SU-DHL-6 (cell line): ENCODE results near the gene KIRREL1.

ENCODE experiments used
- H2AFZ ChIP-seq: fragments of 200-600 bp; sonication (generic); 2 replicates; pipeline ENCODE4 v1.6.1; 2014; ENCODE audit warnings: low read depth, mild to moderate bottlenecking, moderate library complexity, mixed read lengths, antibody characterized with exemption, low read length; ENCODE audit not compliant: severe bottlenecking
- H3F3A ChIP-seq: fragments of 200-600 bp; shearing (Covaris generic); 2 replicates; pipeline ENCODE4 v1.6.0; 2016; ENCODE audit warnings: antibody characterized with exemption, mild to moderate bottlenecking; ENCODE audit not compliant: insufficient read depth
- H3K27ac ChIP-seq: fragments of 200-600 bp; sonication (generic); 2 replicates; pipeline ENCODE4 v1.5.1; 2016; ENCODE audit warnings: low read depth, mild to moderate bottlenecking, low read length, moderate library complexity, mixed read lengths
- H3K27me3 ChIP-seq: fragments of 200-600 bp; sonication (generic), shearing (Covaris generic); 2 replicates; pipeline ENCODE4 v1.6.0; 2014; ENCODE audit warnings: mild to moderate bottlenecking, low read length
- H3K36me3 ChIP-seq: fragments of 200-600 bp; sonication (generic); 2 replicates; pipeline ENCODE4 v1.6.1; 2014; ENCODE audit warnings: mild to moderate bottlenecking, low read length, mixed read lengths
- H3K4me2 ChIP-seq: fragments of 300-600, 200-600 bp; shearing (Covaris generic), sonication (generic); 2 replicates; pipeline ENCODE4 v1.6.0; 2014; ENCODE audit warnings: low read length, low read depth, mild to moderate bottlenecking; ENCODE audit not compliant: poor library complexity, severe bottlenecking
- H3K4me3 ChIP-seq: fragments of 200-600 bp; sonication (generic); 2 replicates; pipeline ENCODE4 v1.5.1; 2014; ENCODE audit warnings: antibody characterized with exemption, low read length, mild to moderate bottlenecking, mixed read lengths; ENCODE audit not compliant: insufficient read depth, poor library complexity, severe bottlenecking
- H3K79me2 ChIP-seq: fragments of 200-600 bp; sonication (generic); 2 replicates; pipeline ENCODE4 v1.6.1; 2014; ENCODE audit warnings: mild to moderate bottlenecking, low read length, moderate library complexity; ENCODE audit not compliant: insufficient read depth
- H3K9ac ChIP-seq: fragments of 200-600 bp; sonication (generic); 2 replicates; pipeline ENCODE4 v1.7.0; 2014; ENCODE audit warnings: mild to moderate bottlenecking, low read length
- H3K9me2 ChIP-seq: fragments of 200-600 bp; sonication (generic); replicated peaks from 2 replicates; pipeline ENCODE4 v1.6.1; 2014; ENCODE audit warnings: low read length; ENCODE audit not compliant: insufficient read depth
- H3K9me3 ChIP-seq: fragments of 200-600 bp; sonication (generic); 2 replicates; pipeline ENCODE4 v1.6.1; 2014; ENCODE audit warnings: low read length, mixed read lengths; ENCODE audit not compliant: insufficient read depth
- H4K20me1 ChIP-seq: fragments of 200-600 bp; sonication (generic); 2 replicates; pipeline ENCODE4 v1.6.1; 2014; ENCODE audit warnings: low read depth, mild to moderate bottlenecking, antibody characterized with exemption, low read length, moderate library complexity, mixed read lengths
- CTCF ChIP-seq: fragments of 200-600 bp; sonication (generic); IDR thresholded peaks from one replicate; pipeline ENCODE4 v1.5.1; 2017; ENCODE audit warnings: antibody characterized with exemption, mild to moderate bottlenecking, low read length, moderate library complexity; ENCODE audit not compliant: insufficient read depth, poor library complexity, severe bottlenecking
- EZH2phosphoT487 ChIP-seq: fragments of 200-600 bp; sonication (generic), shearing (Covaris generic); conservative IDR thresholded peaks from 2 replicates; pipeline ENCODE4 v1.6.1; 2018; ENCODE audit warnings: mild to moderate bottlenecking, antibody characterized with exemption, low read length, moderate library complexity, mixed read lengths

KIRREL1 gene

GRCh38 chr1:158011714-158012113 lies 18.3 kb downstream of the KIRREL1 start:
- Histone ChIP-seq H3K4me2 (no peak overlapping the region), H3K79me2 (no peaks in the 10 kb centered on the region)
- TF ChIP-seq EZH2phosphoT487: no peak
- TF ChIP-seq CTCF: no peak

GRCh38 chr1:158013840-158014730 lies 20.6 kb downstream of the KIRREL1 start:
- Histone ChIP-seq H3K27ac (no peak overlapping the region), H3K36me3 (no peaks in the 10 kb centered on the region), H3K4me3 (no peak overlapping the region), H3K9me3 (no peaks in the 10 kb centered on the region), H3F3A (no peaks in the 10 kb centered on the region), H3K27me3 (no peaks in the 10 kb centered on the region), H4K20me1 (no peaks in the 10 kb centered on the region), H3K4me2 (no peak overlapping the region), H3K9me2 (no peaks in the 10 kb centered on the region), H2AFZ (no peak overlapping the region), H3K79me2 (no peaks in the 10 kb centered on the region), H3K9ac (no peak overlapping the region)
- TF ChIP-seq CTCF (no peak), EZH2phosphoT487 (no peak)

More at GRCh38 chr1:158011714-158012113, 18.3 kb downstream of the KIRREL1 start:
- Histone ChIP-seq H3K27me3 (no peaks in the 10 kb centered on the region; the same call in 1 of the 2 replicates), H3K36me3 (no peaks in the 10 kb centered on the region), H3K9me2 (no peaks in the 10 kb centered on the region), H4K20me1 (no peaks in the 10 kb centered on the region), H3F3A (no peaks in the 10 kb centered on the region), H3K27ac (no peak overlapping the region), H3K4me3 (no peak overlapping the region), H2AFZ (no peak overlapping the region), H3K9me3 (no peaks in the 10 kb centered on the region), H3K9ac (no peak overlapping the region)

GRCh38 chr1:158014731-158015320 lies 21.4 kb downstream of the KIRREL1 start:
- Histone ChIP-seq H4K20me1 (no peaks in the 10 kb centered on the region), H3K9me3 (no peaks in the 10 kb centered on the region), H3F3A (no peaks in the 10 kb centered on the region), H3K9me2 (no peaks in the 10 kb centered on the region), H3K4me3 (no peak overlapping the region), H3K9ac (no peak overlapping the region), H3K27me3 (no peaks in the 10 kb centered on the region), H2AFZ (no peak overlapping the region), H3K79me2 (no peaks in the 10 kb centered on the region), H3K27ac (no peak overlapping the region), H3K36me3 (no peaks in the 10 kb centered on the region), H3K4me2 (no peak overlapping the region)
- TF ChIP-seq EZH2phosphoT487 (no peak), CTCF (no peak)
